T-helper 22 cell (primary cell): ENCODE data around the gene DCST2.

Experiments
- DNase-seq: peaks from one replicate; pipeline ENCODE4 v3.0.0-alpha.2; 2020; ENCODE audit warnings: low read depth

The DCST2 gene

GRCh38 chr1:155069551-155070157, 36.1 kb upstream of the DCST2 start:
- no peak for DNase-seq

- no peak for DNase-seq
These were observed 35.0 kb upstream of the DCST2 start for GRCh38 chr1:155068599-155068998.

- no peak for DNase-seq
These were observed 33.2 kb upstream of the DCST2 start for GRCh38 chr1:155066777-155067176.

- no peak for DNase-seq
These were observed 31.4 kb upstream of the DCST2 start for GRCh38 chr1:155064832-155065429.

- DNase-seq = no peak
These were observed 30.7 kb upstream of the DCST2 start for GRCh38 chr1:155064111-155064831.

GRCh38 chr1:155063550-155064110, 30.0 kb upstream of the DCST2 start, which contains the start of gene EFNA4:
TSS of gene EFNA4 (plus strand) at chr1:155063740. CDS start at chr1:155063824, 84 bp downstream.
- peak; percentile 73 for DNase-seq

GRCh38 chr1:155062702-155063411, 29.3 kb upstream of the DCST2 start:
- no peak for DNase-seq

- DNase-seq = no peak
These were observed 28.6 kb upstream of the DCST2 start for GRCh38 chr1:155062151-155062686.

- DNase-seq = peak; percentile 76
These were observed 28.0 kb upstream of the DCST2 start for GRCh38 chr1:155061381-155062150.

GRCh38 chr1:155060736-155061135, 27.2 kb upstream of the DCST2 start:
- DNase-seq = no peak

GRCh38 chr1:155057788-155058211, 24.2 kb upstream of the DCST2 start:
- DNase-seq = no peak

GRCh38 chr1:155057104-155057503, 23.5 kb upstream of the DCST2 start:
- no peak for DNase-seq

GRCh38 chr1:155053531-155054105, 20.0 kb upstream of the DCST2 start:
- DNase-seq = no peak

GRCh38 chr1:155052439-155053395, 19.1 kb upstream of the DCST2 start:
- no peak for DNase-seq

GRCh38 chr1:155051777-155052398, 18.3 kb upstream of the DCST2 start:
- peak; percentile 29 for DNase-seq

- DNase-seq = no peak
These were observed 17.8 kb upstream of the DCST2 start for GRCh38 chr1:155051342-155051776.

GRCh38 chr1:155050560-155051341, 17.2 kb upstream of the DCST2 start, which contains the start of gene ADAM15:
TSS of gene ADAM15 (plus strand) at chr1:155051316. CDS start at chr1:155051387, 71 bp downstream.
- DNase-seq = peak; percentile 68
